D341Med (cell line): Measurements from ENCODE around the gene DHX29.

Experiments
- DNase-seq: peaks from one replicate; pipeline ENCODE4 v3.0.0; 2012; ENCODE audit warnings: low spot score

The DHX29 gene

GRCh38 chr5:55313870-55314617 is 6.5 kb upstream of the DHX29 start:
- no peak for DNase-seq

DNA sequence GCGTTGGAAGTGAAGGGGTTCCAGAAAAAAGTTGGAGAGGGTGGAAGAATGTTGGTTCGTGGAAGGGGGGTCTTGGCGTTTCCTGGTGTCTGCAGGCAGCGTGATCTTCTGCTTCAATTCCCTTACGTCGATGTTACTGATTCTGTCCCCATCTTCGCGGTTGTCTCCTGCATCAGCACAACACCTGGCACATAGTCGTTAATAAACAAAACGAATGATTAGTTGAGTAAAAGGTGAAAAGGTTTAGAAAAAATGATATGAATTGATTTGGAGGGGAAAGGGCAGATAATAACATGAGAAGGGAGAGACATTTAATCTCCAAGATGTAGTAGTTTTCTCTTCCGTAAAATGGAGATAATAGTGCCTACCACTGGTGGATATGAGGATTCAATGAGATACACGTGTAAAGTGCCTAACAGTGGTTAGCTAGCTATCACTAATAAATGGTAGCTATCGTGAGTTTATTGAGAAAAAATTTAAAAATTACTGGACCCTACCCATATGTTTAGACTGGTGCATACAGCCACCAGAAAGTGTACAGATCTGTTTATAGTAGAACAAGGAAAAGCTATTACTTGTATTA is 851 bp upstream of the DHX29 start:
- peak; percentile 32 for DNase-seq

DNA sequence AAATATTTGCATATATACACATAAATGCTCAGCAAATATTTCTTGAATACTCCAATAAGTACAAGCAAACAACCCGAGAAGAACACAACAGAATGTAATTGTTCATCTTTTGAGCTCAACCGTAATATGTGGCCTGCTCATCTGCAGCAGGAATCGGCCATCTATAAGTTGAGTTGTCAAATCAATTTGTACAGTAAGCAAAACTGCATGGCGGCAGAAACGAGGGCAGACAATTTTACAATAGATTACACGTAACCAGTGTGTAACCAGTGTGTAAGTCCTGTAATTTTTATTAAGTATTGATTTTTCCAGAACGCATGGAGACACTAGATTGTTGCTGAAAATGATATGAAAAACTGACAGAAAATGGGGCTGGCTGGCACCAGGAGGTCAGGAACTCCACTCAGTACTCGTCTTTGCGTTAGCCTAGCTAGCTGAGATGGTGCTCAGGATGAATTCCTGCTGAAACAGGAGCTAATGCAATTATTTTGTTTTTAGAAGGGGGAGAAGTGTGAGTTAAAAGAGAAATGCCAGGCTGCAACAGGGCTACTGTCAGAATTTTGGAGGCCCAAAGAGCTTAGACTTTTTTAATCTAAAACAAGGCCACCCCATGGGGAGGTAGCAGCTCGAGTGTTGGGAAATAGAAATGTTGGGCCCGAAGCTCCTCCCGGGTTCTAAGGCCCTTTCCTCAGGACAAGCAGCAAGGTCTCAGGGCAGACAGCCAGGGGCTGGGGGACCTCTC is 682 bp downstream of the DHX29 start:
- peak; percentile 36 for DNase-seq

GRCh38 chr5:55305345-55305744 is 2.1 kb downstream of the DHX29 start:
- DNase-seq, result no peak

DNA sequence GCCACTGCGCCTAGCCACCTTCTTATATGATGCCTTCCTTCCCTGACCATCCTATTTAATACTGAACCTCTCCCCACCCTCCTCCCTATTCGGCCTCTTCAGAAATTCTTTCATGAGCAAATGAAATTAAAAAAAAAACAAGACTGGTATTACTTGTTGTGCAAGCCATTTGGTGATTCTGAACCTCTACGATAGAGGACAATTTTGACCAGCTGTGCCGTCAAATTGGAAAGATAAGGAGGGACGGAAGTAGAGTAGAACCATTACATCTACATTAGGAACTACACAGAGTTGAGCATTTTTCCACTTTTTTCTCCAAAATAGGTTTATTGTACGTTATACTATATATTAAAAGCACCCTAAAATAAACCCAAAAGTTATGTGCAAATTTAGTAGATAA is 2.9 kb downstream of the DHX29 start:
- DNase-seq, result no peak

GRCh38 chr5:55303238-55303690 is 4.2 kb downstream of the DHX29 start:
- DNase-seq, result no peak

- no peak for DNase-seq
Observed at GRCh38 chr5:55300890-55301289, 6.6 kb downstream of the DHX29 start.

DNA sequence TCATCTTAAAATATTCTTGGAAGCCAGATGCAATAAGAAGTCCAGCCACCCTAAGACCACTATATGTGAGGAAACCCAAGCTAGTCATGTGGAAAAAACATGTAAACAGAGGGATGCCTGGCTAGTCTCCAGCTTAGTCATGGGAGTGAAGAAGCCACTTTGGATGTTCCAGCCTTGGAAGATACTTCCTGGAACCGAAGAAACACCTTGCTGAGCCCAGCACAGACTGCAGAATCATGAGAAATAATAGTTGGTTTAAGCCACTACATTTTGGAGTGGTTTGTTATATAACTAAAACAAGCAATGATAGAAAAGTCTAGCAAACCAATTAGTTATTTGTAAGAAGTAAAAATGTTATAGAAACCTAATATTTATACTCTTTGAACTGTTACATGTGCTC is 12.6 kb downstream of the DHX29 start:
- no peak for DNase-seq

GRCh38 chr5:55290991-55291390 is 16.5 kb downstream of the DHX29 start:
- DNase-seq, result no peak

DNA sequence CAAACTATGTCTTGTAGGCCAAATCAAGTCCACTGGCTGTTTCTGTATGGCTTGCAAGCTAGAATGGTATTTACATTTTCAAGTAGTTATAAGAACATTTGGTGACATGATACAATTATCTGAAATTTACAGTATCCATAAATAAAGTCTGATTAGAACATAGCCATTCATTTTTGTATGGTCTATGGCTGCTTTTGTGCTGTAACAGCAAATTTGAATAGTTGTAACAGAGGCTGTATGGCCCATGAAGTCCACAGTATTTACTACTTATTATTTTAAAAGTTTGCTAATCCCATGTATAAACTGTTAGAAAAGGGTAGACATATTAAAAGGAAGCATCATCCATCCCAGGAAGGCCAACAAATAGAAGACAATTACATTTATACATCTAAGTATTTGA is 17.7 kb downstream of the DHX29 start:
- DNase-seq, result no peak

DNA sequence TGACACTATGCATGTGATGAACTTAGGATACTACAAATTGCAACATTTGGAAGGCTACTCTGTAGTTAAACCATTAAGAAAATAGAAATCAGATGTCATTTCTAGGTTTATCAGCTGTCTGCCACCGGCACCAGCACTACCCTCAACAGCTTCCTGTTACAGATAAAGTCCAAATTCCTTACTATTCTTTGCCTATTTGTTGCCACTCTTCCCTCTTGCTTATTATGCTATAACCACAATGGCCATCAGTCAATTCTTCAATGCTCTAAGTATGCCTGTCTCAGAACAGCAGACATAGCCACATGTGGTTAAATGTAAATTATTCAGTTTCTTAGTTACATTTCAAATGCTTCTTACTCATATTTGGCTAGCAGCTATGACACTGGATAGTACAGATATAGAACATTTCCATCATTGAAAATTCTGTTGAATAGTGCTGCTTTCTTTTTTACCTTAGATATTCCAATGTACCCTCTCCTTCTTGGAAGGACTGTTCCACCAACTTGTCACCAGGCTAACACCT is 21.0 kb downstream of the DHX29 start:
- DNase-seq, result no peak

DNA sequence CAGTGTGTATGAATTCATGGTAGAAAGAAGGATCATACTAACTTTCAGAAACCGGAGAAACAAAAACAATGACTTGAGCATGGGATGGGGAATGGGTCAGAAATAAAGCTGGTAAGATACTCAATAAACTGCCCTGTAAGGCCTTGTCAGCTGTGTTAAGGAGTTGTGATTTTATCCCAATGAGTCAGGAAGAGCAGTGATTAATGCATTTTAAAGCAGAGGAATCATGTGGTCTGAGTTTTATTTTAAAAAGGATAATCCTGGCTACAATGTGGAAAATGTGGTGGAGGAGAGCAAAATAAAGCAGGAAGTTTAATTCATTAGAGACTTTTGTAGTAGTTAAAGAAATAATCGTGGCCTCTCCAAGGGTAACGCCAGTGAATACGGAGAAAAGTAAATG is 28.7 kb downstream of the DHX29 start:
- no peak for DNase-seq

DNA sequence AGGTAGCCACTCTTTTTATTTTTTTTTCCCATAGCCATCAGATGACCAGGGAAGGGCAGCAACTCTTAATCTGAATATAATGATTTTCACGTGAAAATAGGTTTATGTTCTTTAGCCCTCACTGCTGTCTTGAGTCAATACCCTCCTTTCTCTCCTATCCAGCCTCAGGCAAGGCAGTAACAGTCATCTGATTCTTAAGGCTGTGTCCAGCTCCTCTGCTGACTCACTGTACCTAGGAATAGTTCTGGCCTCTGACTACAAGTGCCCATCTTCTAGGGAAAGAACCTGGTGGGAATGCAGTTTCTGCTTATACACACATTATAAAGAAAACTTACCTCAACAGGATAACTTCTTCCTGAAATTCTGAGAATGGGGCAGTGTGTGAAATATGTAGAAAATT is 30.7 kb downstream of the DHX29 start:
- no peak for DNase-seq

- DNase-seq, result no peak
Observed at GRCh38 chr5:55258339-55258738, 49.2 kb downstream of the DHX29 start.

DNA sequence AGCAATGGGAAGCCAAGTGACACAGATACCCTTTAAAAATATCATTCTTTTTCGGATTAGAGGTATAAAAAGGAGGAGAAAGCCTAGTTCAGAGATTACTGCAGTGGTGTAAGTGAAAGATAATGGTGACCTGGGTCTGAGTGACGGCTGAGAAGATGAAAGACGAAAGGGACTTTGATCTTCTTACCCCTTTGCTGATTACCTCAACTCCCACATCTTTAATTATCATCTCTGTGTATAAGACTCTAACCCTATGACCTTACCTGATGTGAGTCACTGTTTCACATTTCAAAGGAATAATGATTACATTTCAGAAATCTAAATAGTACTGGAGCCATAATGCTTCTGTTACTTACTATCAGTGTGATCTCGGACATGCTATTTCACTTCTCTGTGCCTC is 52.7 kb downstream of the DHX29 start:
- no peak for DNase-seq

DNA sequence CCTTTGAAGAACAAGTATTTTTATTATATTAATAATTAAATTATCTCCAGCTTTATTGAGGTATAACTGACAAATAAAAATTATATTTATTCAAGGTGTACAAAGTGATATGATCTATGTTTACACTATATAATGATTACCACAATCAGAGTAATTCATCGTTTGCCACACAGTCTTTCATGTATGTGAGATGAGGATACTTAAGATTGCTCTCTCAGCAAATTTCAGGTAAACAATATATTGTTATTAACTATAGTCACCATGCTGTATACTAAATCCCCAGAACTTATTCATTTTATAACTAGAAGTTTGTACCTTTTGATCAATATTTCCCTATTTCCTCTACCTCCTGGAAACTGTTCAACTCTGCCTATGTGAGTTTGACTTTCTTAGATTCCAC is 57.4 kb downstream of the DHX29 start:
- no peak for DNase-seq

DNA sequence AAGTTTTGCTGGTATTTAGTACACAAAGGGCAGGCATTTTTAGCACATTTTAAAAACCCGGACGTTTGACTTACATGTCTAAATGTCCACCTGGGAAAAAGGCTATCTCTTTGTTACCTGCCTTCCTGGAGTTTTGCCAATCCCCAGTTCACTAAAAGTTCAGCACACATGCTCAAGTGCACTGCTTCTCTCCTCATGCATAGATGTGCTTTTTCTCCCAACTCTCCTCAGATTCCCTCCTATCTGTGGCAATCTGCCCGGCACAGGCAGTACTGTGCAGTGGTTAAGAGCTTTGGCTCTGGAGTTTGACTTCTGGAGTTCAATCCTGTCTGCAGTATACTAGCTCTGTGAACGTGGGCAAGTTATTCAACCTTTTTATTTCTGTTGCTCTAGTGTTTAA is 65.7 kb downstream of the DHX29 start:
- DNase-seq, result no peak

DNA sequence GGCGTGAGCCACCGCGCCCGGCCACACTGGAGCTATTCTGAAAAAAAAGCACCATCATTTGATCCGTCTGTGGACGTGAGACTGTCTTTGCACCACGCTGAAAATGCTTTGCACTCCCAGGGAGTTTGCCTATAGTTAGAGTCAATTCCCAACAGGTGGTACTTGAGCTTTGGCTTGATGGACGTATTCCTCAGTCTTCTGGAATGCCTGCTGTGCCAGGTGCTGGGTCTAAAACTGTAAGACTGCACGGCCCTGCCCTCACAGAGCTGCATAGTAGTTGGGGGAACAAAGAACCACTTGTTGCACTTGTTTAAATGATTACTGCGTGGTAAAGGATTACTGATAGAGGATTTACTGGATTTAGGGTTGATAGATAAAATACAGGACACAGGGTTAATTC is 70.7 kb downstream of the DHX29 start:
- DNase-seq, result no peak

- no peak for DNase-seq
Observed at GRCh38 chr5:55234121-55234700, 73.3 kb downstream of the DHX29 start.

DNA sequence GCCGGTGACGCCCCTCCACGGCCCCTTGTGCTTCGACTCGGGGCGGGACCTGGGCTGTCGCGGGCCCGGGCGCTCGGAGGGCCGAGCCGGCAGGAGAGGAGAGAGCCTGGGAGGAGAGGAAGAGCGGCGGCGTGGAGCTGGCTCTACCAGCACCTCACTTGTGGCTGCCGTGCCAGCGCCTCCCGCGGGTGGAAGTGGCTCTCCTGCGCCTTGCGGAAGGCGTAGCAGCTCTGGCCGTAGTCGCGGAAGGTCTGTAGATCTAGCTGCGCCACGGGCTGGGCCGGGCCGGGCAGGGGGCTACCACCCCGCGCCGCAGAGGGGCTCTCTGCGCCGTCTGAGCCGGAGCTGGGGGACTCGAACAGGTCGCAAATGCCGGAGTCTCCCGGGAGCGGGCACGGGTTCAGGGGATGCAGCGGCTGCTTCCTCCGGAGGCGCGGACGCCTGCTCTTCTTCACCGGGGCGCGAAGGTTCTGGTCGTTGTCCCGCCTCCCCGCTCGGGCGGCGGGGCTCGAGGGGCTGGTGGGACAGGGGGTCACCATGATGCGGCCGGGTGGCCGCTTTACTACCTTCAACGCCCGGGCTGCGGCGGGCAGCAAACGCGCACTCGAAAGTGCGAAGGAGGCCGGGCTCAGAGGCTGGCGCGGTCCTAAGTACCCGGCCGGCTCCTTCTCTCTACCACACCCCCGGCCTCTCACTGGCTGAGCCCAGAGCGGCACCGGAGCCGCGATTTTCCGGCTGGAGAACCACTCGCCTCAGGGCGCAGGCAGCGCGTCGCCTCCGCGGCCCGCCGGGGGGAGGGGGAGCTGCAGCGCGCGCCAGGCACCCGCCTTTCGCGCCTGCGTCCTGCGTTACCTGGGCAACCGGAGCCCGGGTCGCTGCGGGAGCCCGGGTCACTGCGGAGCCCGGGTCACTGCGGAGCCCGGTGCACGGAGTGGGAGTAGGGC is 74.2 kb downstream of the DHX29 start, which contains the start of gene CCNO:
CCNO (minus strand) TSS at position 624 of the 944 bp plus-strand sequence; CDS start at position 539, 85 bp downstream.
- peak; percentile 88 for DNase-seq

- peak; percentile 58 for DNase-seq
Observed at GRCh38 chr5:55232271-55232984, 75.1 kb downstream of the DHX29 start.
